ENCODE data around the gene ADCY10.
"Not testable (repeated sequence)": the region's sequence is repeated elsewhere in the genome, so short reads cannot be mapped to it uniquely, and the experiment has no call there.

The ADCY10 gene

DNA sequence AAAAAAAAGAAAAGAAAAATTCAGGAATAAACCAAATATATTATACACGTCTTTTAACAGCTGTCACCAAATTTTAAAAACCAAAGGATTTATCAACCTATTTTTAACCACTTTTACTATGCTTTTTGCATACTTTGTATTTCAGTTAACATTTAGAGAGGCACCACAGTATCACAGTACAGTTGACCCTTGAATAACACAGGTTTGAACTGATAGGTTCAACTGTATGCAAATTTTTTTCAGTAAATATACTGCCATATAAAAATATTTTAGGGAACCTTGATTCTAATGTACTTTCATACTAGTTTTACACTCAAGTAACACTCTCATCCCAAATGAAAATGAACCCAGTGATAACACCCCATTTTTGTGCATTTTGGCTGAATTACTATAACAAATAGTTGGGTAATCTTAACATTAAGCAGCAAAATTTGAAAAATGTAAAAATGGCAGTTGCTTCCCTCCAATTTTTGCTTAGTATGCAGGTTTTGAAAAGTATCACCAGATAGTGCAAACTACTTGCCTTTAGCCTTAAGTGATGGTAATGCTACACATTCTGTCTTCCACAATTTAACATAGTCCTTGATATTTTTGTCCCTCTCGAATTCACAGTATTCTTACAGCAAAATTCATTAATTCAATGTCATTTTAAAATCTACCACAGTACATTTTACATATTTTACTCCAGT is 10.8 kb upstream of the ADCY10 start:
- no peak for DNase-seq

DNA sequence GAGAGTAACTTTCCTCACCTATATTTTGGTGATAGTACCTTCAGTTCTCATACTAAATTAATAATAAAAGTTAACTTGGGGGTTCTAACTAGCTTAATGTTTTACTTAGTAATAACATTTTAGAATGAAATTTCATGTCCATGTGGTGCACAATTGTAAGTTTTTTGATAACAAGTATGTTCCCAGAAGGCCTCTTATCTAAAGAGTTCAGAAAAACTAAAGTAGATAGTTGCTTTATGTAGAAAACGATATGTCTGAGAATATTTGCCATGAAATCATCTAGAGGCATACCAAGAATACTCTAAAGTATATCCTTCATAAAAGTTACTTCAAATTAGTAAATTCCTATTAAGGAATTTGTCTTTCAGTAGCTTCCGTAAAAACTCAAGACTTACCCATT is 10.2 kb upstream of the ADCY10 start:
- no peak for DNase-seq

GRCh38 chr1:167923324-167924056 is 9.6 kb upstream of the ADCY10 start:
- no peak for DNase-seq

DNA sequence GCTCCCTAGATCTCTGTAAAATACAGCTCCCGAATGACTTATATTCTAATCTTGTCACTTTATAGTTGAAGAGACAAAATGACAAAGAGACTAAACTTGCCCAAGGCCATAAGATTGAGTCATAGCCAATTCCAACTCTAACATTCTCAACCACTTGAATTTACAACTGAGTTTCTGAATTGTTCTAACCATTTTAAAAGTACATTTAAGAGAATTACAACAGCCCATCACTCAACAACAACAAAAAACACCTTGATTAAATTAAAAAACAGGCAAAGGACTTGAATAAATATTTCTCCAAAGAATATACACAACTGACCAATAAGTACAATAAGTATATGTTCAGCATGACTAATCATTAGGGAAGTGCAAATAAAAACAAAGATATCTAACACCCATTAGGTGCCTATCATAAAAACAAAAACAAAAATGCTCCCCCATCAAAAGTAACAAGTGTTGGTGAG is 8.7 kb upstream of the ADCY10 start:
- DNase-seq: no peak

- no peak for DNase-seq
Observed at GRCh38 chr1:167922023-167922422, 8.1 kb upstream of the ADCY10 start.

- DNase-seq: no peak
Observed at GRCh38 chr1:167916766-167917511, 3.0 kb upstream of the ADCY10 start.

GRCh38 chr1:167915569-167915968 is 1.6 kb upstream of the ADCY10 start:
- no peak for DNase-seq

- no peak for DNase-seq
Observed at GRCh38 chr1:167912294-167912693, 1.6 kb downstream of the ADCY10 start.

DNA sequence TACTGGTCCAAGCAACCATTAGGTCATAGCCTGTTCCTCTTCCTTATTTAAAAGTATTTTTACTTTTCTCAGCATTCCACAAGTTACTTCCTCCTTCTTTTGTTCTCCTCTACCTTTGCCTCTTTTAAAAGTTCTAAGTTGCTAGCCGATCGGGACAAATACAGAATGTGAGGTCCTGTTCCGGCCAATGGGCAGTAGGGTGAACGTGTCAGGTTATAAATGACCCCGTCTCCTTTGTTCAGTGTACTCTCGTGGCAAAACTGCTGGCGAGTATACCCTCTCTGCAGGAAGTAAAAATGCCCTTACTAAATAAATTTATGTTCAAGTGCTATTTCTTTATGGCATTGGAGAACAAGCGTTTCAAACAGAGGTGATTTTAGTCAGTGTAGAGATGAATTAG is 2.5 kb downstream of the ADCY10 start:
- no peak for DNase-seq

DNA sequence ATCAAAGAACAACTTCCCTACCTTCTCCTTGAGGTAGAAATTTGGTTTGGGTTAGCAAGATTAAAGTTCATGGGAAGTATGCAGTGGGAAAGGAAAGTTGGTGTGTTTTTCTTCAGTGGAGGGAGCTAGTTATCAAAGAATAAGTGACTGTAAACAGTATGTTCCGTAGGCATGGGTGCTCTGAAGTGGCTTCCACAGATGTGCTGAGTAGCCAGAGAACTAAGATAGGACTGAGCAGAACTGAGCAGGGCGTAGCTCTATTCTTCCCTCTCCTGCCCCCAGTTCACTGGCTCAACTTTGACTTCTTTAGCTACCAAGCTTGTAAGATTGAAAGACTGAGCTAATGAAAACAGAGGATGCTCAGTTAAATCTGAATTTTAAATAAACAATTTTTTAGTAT is 3.4 kb downstream of the ADCY10 start:
- no peak for DNase-seq

DNA sequence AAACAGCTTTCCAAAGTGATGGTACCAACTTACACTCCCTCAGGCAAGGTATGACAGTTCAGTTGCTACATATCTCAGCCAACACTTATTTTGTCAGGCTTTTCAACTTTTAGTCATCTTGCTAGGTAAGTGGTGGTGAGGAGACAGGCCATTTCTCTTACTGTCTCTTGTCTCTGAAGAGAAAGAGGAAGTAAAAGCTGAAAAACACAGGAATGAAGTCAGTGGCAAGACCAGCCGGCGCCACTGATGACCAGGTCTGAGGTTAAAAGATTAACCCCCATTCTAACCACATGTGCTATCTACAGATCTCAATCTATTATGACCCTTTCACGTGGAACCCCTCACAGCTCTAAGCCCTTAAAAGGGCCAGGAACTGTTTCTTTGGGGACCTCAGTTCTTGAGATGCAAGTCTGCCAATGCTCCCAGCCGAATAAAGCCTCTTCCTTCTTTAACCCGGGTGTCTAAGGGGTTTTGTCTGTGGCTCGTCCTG is 4.2 kb downstream of the ADCY10 start:
- DNase-seq: no peak

GRCh38 chr1:167905671-167906070 is 8.3 kb downstream of the ADCY10 start:
- no peak for DNase-seq

DNA sequence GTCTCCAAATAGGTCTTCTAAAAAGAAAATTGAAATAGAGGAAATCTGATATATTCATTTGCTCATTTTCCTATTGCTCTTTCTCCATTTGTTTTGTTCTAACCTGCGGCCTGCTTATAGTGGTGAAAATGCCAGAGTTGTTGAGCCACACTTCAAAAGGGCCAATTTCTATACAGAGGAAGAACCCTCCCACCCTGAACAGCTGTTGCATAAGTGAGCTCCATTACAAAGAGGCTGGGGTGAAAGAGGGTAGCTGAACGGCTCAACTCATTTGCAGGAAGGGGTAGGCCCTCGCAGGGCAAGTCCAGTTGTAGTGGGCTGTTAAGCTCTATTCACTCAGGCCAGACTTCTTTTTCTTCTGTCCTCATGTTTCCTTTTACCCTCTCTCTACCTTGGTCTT is 8.8 kb downstream of the ADCY10 start:
- no peak for DNase-seq

- DNase-seq: peak; percentile 61
Observed at GRCh38 chr1:167904652-167905130, 9.2 kb downstream of the ADCY10 start.

DNA sequence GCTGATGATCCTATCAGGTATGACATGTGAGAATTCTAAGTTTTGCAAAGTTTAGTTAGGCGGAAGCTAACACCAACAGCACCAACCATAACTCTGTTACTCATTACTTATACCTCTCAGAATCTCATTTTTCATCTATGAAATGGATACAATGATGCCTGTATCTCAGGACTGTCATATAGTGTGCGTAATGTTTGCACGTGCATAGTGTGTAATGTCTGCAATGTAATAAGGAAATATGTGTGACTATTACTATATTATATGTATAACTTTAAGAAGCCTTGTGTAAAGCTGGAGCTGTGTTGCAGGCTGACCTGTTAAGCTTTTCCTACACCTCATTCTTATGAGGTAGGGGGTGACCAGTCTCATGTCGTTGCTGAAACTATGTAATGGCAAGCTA is 13.0 kb downstream of the ADCY10 start:
- no peak for DNase-seq

GRCh38 chr1:167899253-167899681 is 14.7 kb downstream of the ADCY10 start:
- no peak for DNase-seq

DNA sequence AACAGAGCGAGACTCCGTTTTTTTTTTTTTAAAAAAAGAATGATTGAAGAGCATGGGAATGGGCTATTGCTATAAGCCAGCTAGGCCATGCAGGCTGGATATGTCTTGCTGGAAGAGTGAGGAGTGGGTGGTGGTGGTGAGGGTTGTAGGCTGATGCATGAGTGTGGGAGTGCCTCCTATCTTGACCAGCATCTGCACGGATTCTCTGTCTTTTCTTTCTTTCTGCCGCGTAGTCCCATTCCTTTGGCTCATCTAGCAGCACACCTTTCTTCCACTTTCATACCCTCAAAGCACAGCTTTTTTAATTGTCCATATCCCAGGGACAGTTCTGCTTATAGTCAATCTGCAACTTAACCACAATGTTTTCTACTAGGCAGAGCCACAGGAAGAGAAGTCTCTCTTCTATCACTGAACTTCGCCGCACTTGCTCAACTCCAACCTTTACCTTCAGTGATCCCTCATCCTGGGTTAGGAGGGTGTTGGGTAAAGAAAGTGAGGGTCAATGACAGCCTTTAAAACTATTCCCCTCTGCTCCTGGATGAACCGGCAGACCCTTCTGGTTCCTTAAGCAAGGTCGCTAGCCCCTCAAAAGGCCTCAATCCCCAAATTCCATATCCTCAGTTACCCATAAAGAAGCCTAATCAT is 15.2 kb downstream of the ADCY10 start:
- DNase-seq: no peak

GRCh38 chr1:167893798-167894197 is 20.1 kb downstream of the ADCY10 start:
- no peak for DNase-seq

DNA sequence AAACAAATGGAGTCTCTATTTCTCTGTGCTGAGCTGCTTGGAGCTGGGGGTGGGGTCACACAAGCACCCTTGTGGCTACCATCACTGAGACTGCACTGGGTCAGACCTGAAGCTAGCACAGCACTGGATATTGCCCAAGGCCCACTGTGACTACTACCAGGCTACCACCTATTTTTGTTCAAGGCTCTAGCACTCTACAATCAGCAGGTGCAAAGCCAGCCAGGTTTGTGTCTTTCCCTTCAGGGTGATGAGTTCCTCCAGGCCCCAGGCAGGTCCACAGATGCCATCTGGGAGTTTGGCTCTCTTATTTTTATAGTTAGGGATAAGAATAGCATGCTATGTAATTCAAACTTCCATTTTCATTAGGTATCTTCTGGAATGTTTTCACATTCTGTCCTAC is 23.5 kb downstream of the ADCY10 start:
- DNase-seq: no peak

DNA sequence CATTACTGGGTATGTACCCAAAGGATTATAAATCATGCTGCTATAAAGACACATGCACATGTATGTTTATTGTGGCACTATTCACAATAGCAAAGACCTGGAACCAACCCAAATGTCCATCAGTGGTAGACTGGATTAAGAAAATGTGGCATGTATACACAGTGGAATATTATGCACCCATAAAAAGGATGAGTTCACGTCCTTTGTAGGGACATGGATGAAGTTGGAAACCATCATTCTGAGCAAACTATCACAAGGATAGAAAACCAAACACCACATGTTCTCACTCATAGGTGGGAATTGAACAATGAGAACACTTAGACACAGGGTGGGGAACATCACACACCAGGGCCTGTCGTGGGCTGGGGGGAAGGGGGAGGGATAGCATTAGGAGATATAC is 26.7 kb downstream of the ADCY10 start:
- not testable (repeated sequence) for DNase-seq

- no peak for DNase-seq
Observed at GRCh38 chr1:167882376-167882775, 31.6 kb downstream of the ADCY10 start.

DNA sequence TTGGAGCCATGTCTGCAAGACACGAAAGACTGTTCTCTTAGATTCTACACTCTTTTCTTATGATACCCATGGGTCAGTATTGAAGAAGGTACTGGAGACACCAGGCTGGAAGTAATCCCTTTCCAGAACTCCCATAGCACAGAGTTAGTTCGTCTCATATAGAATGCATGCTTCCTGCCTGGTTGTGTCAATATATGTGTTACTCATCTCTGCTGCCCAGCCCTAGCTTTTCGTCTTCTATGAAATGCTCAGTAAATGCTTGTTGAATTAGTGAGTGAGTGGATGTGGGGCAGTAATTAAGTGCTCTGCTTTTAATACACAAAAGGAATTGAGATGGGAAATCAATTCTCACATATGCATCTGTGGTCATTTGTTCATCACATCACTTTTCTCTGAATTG is 32.1 kb downstream of the ADCY10 start:
- DNase-seq: no peak

- DNase-seq: no peak
Observed at GRCh38 chr1:167881069-167881468, 32.9 kb downstream of the ADCY10 start.

Data from NCI-H345 (cell line).